ENCODE measurements around the gene SLC30A4.

DNA sequence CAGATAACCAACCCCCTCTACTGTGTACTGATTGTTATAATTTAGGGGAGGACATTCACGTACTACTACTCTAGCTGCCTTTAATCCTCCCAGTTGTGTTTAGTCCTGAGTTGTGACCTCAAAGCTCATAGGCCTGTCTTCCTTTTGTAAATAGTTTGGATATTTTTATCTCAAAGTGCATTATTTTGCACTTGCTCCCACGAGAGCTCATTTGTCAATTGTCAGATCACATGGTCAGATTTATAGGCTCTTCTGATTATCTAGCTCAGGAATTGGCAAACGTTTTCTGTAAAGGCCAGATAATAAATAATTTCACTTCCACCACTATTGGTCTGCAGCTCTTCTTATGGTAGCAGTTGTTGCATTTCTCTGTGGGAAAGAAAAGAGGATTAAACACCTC, 14.4 kb upstream of the SLC30A4 start:
- TF ChIP-seq, protein P1, sequence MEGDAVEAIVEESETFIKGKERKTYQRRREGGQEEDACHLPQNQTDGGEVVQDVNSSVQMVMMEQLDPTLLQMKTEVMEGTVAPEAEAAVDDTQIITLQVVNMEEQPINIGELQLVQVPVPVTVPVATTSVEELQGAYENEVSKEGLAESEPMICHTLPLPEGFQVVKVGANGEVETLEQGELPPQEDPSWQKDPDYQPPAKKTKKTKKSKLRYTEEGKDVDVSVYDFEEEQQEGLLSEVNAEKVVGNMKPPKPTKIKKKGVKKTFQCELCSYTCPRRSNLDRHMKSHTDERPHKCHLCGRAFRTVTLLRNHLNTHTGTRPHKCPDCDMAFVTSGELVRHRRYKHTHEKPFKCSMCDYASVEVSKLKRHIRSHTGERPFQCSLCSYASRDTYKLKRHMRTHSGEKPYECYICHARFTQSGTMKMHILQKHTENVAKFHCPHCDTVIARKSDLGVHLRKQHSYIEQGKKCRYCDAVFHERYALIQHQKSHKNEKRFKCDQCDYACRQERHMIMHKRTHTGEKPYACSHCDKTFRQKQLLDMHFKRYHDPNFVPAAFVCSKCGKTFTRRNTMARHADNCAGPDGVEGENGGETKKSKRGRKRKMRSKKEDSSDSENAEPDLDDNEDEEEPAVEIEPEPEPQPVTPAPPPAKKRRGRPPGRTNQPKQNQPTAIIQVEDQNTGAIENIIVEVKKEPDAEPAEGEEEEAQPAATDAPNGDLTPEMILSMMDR (IDR thresholded peaks at IDR 0.05), result no peak
- TF ChIP-seq POLR2AphosphoS5 (IDR thresholded peaks at IDR 0.05), result no peak

Measured in prostate gland (tissue), 2 donors.